Measurements from ENCODE around the gene ARIH1. TPM values are rescaled to one million over a fixed set of nuclear protein-coding genes. Genes with fewer than 3 reads are reported as not detected.
A peak's percentile ranks its signal among the peaks of the same experiment; 100 is the strongest.
"Not testable (repeated sequence)": the region's sequence is repeated elsewhere in the genome, so short reads cannot be mapped to it uniquely, and the experiment has no call there.

The ARIH1 gene
- total RNA-seq, 1 experiment from 2014 or later: 63.0 TPM

GRCh38 chr15:72474912-72475628 lies 940 bp downstream of the ARIH1 start:
- Histone ChIP-seq H3K79me2 (ENCODE audit: low read length) (peaks cover 58% of the 10 kb centered on the region), H3F3A (ENCODE audit: low read length, unreplicated experiment) (no peaks in the 10 kb centered on the region), H3K4me1 (ENCODE audit: insufficient read depth, low read length) (peaks cover 18% of the 10 kb centered on the region), H3K9me3 (ENCODE audit: low read length) (no peaks in the 10 kb centered on the region), H3K9me2 (replicated peaks; ENCODE audit: low read length) (no peaks in the 10 kb centered on the region), H3K9ac (ENCODE audit: low read length) (peak overlapping the region; percentile 99), H4K20me1 (ENCODE audit: low read length) (peaks cover 42% of the 10 kb centered on the region), H3K36me3 (ENCODE audit: low read depth, low read length) (peaks cover 18% of the 10 kb centered on the region), H2AFZ (ENCODE audit: low read length) (no peak overlapping the region), H3K27ac (ENCODE audit: low read length) (peak overlapping the region; percentile 93), H3K4me3 (ENCODE audit: low read length) (peak overlapping the region; percentile 98), H3K27me3 (ENCODE audit: low read length) (no peaks in the 10 kb centered on the region), H3K4me2 (ENCODE audit: low read length) (peak overlapping the region; percentile 95)
- BruUV-seq (replicated peaks): no TSS peak
- TF ChIP-seq, protein P1, sequence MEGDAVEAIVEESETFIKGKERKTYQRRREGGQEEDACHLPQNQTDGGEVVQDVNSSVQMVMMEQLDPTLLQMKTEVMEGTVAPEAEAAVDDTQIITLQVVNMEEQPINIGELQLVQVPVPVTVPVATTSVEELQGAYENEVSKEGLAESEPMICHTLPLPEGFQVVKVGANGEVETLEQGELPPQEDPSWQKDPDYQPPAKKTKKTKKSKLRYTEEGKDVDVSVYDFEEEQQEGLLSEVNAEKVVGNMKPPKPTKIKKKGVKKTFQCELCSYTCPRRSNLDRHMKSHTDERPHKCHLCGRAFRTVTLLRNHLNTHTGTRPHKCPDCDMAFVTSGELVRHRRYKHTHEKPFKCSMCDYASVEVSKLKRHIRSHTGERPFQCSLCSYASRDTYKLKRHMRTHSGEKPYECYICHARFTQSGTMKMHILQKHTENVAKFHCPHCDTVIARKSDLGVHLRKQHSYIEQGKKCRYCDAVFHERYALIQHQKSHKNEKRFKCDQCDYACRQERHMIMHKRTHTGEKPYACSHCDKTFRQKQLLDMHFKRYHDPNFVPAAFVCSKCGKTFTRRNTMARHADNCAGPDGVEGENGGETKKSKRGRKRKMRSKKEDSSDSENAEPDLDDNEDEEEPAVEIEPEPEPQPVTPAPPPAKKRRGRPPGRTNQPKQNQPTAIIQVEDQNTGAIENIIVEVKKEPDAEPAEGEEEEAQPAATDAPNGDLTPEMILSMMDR (conservative IDR thresholded peaks at IDR 0.05; ENCODE audit: low read depth, low read length): no peak
- TF ChIP-seq EZH2phosphoT487 (IDR thresholded peaks at IDR 0.05; ENCODE audit: borderline replicate concordance, low read length) (no peak), EZH2 (IDR thresholded peaks at IDR 0.05; ENCODE audit: low read length, unreplicated experiment) (no peak)
- CTCF ChIA-PET: no interaction called here
- POLR2A ChIA-PET (ENCODE audit: unreplicated experiment): no interaction called here
- ATAC-seq (peak; percentile 48), DNase-seq (peak; percentile 48)
- intact Hi-C loops (cut with micrococcal nuclease): loop anchor here (2.0 to 10.0 kb wide), 2 partner anchors 212 to 250 kb away; partner anchors contain the start of genes BBS4 and HIGD2B

DNA sequence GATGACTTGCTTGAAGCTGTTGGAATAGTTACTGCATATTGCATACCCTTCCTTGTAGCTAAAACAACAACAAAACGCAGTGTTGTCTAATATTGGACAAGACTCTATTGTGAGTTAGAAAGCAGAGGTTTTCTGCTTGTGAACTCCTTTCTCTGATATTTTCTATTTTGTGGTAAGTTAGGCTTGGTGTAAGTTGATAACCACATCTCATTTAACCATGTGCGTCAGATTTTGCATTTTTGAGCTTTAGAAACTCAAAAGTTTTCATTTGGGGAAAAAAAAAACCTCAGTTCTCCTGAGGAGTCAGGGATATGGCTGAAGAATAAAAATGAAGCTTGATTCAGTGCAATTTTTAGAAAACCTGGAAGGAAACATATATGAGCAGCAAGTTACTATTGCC lies 1.5 kb downstream of the ARIH1 start:
- ATAC-seq (no peak), DNase-seq (no peak)
- Histone ChIP-seq H3K79me2 (ENCODE audit: low read length) (peaks cover 64% of the 10 kb centered on the region), H3F3A (ENCODE audit: low read length, unreplicated experiment) (no peaks in the 10 kb centered on the region), H3K4me1 (ENCODE audit: insufficient read depth, low read length) (peaks cover 18% of the 10 kb centered on the region), H3K4me2 (ENCODE audit: low read length) (peak overlapping the region; percentile 95), H3K27ac (ENCODE audit: low read length) (no peak overlapping the region), H3K27me3 (ENCODE audit: low read length) (no peaks in the 10 kb centered on the region), H3K9ac (ENCODE audit: low read length) (peak overlapping the region; percentile 99), H3K9me3 (ENCODE audit: low read length) (no peaks in the 10 kb centered on the region), H3K9me2 (replicated peaks; ENCODE audit: low read length) (no peaks in the 10 kb centered on the region), H3K36me3 (ENCODE audit: low read depth, low read length) (peaks cover 18% of the 10 kb centered on the region), H3K4me3 (ENCODE audit: low read length) (peak overlapping the region; percentile 98), H2AFZ (ENCODE audit: low read length) (no peak overlapping the region), H4K20me1 (ENCODE audit: low read length) (peaks cover 42% of the 10 kb centered on the region)
- TF ChIP-seq EZH2 (IDR thresholded peaks at IDR 0.05; ENCODE audit: low read length, unreplicated experiment) (no peak), EZH2phosphoT487 (IDR thresholded peaks at IDR 0.05; ENCODE audit: borderline replicate concordance, low read length) (no peak)
- TF ChIP-seq, protein P1 (conservative IDR thresholded peaks at IDR 0.05; ENCODE audit: low read depth, low read length): no peak
- TSS peak; percentile 37 for BruUV-seq (replicated peaks)
- intact Hi-C loops (cut with micrococcal nuclease): loop anchor here (2.0 to 10.0 kb wide), 2 partner anchors 211 to 251 kb away; partner anchors contain the start of genes BBS4 and HIGD2B
- ChIA-PET CTCF (no interaction called here), POLR2A (ENCODE audit: unreplicated experiment) (no interaction called here)

DNA sequence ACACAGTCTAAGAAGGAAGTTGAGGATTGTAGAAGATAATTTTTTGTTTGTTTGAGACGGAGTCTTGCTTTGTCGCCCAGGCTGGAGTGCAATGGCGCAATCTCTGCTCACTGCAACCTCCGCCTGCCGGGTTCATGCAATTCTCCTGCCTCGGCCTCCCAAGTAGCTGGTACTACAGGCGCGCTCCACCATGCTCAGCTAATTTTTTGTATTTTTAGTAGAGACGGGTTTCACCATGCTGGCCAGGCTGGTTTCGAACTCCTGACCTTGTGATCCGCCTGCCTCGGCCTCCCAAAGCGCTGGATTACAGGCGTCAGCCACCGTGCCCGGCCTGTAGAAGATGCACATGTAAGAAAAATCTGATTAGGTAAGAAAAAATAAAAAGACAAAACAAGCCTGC lies 2.2 kb downstream of the ARIH1 start:
- peak overlapping the region; percentile 98 for H3K4me3 ChIP-seq (ENCODE audit: low read length)
- H2AFZ ChIP-seq (ENCODE audit: low read length); ATAC-seq; H3K27me3 ChIP-seq (ENCODE audit: low read length); H3F3A ChIP-seq (ENCODE audit: low read length, unreplicated experiment); CTCF ChIA-PET; POLR2A ChIA-PET (ENCODE audit: unreplicated experiment); H3K9me3 ChIP-seq (ENCODE audit: low read length); H3K9me2 ChIP-seq (replicated peaks; ENCODE audit: low read length); DNase-seq; BruUV-seq (replicated peaks); H3K27ac ChIP-seq (ENCODE audit: low read length): not testable (repeated sequence)
- peaks cover 18% of the 10 kb centered on the region for H3K36me3 ChIP-seq (ENCODE audit: low read depth, low read length)
- peaks cover 46% of the 10 kb centered on the region for H4K20me1 ChIP-seq (ENCODE audit: low read length)
- H3K9ac ChIP-seq (ENCODE audit: low read length): peak overlapping the region; percentile 99; the same call in 1 of the 2 replicates
- H3K79me2 ChIP-seq (ENCODE audit: low read length): peaks cover 71% of the 10 kb centered on the region
- peak overlapping the region; percentile 95 for H3K4me2 ChIP-seq (ENCODE audit: low read length)
- intact Hi-C loops (cut with micrococcal nuclease): loop anchor here (10.0 kb wide), 1 partner anchor 252 kb away; no protein-coding TSS in a partner anchor
- peaks cover 18% of the 10 kb centered on the region for H3K4me1 ChIP-seq (ENCODE audit: insufficient read depth, low read length)
